GM18508 (cell line): ENCODE measurements around the gene RNU6-8.

Experiments used
- ATAC-seq: cut with Tn5 transposase; IDR thresholded peaks from one replicate; pipeline ENCODE4 v1.9.1; 2021; ENCODE audit warnings: moderate number of reproducible peaks; ENCODE audit not compliant: insufficient read depth, unreplicated experiment

The RNU6-8 gene

DNA sequence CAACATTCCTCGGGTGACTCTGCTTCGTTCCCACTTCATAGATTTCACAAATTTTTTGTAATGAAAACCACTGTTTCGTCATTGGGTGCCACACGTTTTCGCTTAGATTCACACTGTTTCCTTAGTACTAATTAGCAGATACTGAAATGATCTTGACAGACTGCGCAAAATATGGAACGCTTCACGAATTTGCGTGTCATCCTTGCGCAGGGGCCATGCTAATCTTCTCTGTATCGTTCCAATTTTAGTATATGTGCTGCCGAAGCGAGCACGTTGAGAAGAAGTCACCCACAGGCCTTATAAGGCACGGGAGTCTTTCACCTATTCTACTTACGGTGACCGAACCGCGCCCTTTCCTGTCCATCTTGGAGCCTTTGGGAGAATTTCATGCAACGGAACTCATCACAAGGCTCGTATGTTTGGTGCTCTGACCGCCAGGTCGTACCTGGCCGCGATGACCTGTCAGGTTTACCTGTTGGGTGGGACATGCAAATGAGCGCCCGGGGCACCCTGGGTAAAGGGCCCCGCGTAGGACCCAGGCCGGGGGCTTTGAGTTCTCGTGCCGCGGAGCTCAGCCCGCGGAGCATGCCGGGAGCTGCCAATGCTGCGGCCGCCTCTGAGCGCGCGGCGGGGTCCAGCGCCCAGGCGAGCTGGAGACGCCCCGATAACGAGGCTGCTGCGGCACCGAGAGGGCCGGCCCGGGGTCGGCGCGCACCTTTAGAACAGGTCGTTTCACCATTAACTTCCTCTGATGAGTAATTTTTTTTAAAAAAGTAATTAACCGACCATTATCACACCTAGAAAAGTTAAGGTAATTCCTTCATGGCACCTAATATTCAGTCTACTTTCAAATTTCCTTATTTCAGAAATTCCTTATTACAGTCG is at the start of gene RNU6-8:
Gene RNU6-8, minus strand, starts transcription at position 272 of the 885 bp plus-strand sequence.
- ATAC-seq: peak; percentile 31

DNA sequence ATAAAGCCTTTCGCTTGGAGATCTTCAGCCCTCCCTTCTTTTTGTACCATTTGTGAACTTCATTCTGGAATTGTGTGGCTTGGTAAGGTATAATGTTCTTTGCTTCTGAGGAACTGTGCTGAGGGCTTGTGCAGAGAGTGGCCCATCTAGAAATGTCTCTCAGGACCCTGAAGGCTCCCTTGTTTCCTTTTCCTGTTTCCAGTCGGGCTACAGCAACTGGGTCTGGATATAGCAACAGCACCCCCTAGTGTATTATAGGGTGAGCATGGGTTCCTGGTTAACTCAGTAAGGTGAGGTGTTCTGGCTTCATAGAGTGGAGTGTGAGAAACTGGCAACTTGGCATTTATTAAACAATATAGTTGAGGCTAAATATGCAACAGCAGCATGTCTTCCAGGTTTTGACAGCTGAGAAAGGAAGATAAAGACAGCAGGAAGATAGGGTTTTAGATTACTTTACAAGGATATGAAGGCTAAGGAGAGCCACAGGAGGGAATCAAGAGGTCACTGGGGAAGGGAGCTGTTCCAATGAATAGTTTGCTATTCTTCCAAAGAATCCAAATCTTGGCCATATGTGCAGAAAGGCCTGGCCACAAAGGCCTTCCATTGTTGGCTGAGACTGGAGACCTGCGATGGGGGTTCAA is 49.1 kb upstream of the RNU6-8 start:
- ATAC-seq: peak; percentile 60

DNA sequence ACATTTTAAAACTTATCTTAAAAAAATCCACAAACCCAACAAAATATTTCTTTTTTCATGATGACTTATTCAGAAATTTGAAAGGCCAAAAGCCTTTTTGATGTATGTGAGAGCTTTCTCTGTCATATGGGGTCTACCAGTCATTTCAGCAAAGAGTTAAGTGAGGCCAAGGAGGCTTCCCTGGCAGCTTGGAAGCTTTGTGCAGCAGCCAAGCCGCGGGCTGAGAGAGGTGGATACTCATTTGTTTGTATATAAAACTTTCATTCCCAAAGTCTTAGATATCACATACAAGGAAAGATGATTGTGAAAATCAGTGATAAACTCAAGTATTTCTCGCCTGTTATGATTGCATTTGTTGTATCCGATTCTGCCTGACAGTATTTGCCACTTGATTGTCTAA is 48.5 kb upstream of the RNU6-8 start:
- ATAC-seq: no peak

DNA sequence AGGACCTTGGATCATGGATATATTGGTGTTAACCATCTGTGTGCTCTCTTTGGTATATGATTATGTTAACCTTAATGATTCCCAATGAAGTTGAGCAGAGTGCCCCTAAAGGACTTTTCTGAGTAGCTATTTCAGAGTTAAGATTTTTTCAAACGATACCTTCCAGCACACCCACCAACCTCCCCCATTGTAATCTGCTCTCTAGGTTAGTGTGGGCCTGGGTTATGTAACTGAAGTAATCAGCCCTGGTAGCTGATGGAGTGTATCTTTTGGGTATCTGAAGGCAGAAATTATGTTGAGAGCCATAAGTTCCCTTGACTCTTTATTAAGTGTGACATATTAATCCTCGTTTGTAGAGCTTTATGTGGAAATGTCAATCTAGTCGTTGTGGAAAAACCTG is 47.6 kb upstream of the RNU6-8 start:
- ATAC-seq: no peak

DNA sequence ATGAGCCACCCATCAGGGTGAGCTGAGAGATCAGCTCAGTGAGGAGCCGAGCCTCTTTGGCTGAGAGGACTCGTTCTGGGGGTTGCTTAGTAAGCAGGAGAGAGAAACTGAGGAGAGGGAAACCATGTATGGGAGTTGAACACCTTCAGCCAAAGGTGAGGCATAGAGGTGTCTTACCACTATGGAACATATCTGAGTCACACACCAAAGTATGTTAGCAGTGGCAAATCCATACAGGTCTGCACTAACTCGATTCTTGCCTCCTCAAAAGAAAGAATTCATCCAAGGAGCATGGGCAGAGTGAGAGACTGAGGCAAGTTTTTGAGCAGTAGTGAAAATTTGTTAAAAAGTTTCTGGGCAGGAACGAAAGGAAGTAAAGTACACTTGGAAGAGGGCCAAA is 46.7 kb upstream of the RNU6-8 start:
- no peak for ATAC-seq

DNA sequence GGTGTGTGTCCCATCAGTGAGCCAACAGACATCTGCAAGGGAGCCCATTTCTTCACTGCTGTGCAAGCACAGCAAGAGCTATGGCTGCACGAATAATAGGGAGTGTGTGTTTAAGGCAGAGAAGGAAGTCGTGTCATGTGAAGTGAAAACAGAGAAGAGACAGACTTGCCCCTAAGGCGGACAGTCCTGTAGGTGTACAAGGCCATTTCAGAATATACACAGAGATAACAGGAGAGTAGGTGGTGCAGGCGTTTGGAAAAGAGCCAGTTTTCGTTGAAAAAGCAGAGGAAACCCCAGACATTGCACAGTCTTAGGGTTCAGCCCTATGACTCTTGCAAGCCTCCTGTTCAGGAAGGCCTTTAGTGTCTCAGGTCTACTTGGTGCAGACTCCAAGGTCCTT is 46.3 kb upstream of the RNU6-8 start:
- no peak for ATAC-seq

DNA sequence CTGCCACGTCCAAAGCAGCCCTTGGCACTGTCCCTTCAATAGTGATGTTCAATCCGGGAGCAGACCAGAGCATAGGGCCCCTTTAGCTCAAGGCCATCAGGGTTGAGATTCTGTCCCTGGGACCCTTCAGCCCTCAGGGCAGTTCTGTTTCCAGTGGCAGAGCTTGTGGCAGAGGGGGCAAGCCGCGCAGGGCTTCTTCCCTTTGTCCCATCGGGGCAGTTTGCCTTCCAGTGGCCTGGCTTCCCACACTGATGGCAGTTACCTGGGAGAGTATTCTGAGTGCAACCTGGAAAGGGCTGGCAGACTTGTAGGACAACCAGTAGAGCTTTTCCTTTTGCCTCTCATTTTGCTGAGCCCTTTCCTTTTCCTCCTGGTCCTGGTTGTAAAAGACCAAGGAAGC is 43.7 kb upstream of the RNU6-8 start:
- ATAC-seq: no peak

DNA sequence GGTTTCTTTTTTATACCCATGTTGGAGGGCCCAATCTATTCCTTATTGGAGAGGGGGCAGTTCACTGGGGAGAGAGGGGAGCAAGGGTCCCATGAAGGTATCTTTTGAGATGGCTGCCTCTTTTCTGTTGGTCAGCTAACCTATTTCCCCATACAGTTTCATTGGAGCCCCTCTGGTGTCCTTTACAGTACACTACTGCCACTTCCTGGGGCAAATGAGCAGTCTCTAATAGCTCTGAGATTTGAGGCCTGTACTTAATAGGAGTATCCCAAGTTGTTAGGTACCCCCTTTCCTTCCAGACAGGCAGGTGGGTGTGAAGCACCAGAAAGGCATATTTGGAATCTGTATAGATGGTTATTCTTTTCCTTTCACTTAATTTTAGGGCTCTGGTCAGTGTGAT is 41.3 kb upstream of the RNU6-8 start:
- no peak for ATAC-seq

DNA sequence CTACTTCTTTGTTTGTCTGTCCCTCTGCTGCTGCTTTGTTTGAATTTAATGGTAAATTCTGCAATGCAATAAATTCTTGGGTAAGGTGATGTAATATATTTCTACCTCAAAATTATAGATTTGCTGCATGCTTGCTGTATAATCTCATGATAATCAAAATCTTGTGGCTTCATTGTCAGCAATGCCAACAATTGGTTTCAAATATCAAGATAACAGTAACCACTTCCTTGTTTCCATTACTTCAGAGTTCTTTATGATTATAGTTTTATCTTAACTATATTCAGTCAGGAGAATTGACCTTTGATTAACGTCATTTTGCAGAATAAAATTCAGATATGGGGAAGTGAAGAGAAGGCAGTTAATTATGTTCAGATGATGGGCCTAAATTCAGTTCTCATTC is 30.2 kb upstream of the RNU6-8 start:
- ATAC-seq: no peak

DNA sequence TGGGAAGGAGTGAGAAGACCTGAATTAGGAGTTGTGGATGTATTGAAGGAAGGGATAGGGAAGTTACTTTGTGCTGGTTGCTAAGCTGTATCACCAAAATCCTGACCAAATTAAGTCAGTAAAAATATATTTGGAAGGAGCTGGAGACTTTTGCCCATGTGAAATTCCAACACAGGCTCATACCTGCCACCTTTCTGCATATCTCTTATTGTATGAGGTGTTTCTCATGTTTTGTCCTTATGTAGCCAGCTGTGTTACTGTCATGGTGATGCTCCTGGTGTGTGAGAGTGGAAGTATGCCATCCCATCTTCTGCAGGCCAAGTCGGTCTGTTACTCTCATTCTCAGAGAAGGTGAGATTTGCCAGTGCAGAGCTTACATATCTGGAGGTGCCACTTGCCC is 29.4 kb upstream of the RNU6-8 start:
- no peak for ATAC-seq

DNA sequence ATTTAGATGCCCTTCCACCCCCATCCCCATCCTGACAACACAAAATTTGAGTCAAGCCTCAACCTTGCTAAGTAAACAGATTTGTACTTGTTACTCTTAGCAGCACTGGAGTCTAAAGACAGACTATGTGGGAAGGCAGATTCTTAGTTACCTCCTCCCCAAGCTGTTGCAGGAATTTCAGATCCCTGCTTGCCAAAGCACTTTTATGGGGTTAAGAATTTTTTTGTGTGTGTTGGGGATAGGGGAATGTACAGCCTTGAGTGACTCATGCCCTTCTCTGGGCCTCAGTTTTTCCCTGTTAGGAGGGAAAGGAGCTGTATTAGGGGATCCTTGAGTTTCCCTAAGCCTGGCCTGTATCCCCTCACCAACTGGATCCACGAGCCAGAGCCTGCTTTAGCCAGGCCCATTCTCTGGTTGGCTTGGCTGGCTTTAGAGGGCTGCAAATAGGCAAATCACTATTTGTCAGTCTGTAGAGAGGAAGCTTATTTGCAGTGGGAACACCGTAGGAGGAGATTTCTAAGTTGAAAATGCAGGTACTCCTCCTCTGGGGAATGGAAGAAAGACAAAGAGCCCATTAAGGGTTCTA is 27.7 kb upstream of the RNU6-8 start:
- ATAC-seq: no peak

DNA sequence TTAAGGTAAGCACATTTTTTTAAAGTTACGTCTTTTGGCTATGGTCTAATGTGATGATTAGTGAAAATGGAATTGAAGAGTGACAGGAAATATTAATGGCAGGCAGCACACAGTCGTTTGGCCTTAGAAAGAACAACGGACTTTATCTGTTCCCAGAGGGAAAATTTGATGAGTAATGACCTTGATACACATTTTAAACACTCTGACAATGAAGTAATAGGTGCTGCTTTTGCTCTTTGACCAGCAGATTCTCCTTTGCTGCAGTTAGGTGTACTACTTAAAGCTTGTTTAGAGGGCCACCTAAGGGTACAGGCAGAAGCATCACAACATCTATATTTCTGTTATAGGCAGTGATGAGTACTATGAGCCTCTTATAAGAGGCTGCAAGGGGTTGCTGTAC is 27.1 kb upstream of the RNU6-8 start:
- ATAC-seq: no peak

DNA sequence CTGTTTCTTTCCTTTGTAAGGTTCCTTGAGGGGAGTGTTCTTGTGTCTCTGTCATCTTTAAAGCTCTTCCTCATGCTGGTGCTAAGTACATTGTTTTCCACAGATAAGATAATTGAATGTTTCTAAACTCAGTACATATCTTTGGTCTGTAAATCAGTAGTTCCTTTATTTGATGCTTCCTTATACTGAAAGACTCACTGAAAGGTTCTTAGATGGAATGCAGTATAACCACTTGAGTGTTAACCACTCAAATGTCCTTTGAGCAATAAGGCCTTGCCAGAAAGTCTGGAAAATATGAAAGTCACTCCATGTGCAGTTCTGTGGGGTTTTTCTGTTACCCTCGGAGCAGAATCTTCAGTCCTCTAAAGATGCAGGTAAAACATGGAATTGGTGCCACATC is 23.0 kb upstream of the RNU6-8 start:
- ATAC-seq: no peak

DNA sequence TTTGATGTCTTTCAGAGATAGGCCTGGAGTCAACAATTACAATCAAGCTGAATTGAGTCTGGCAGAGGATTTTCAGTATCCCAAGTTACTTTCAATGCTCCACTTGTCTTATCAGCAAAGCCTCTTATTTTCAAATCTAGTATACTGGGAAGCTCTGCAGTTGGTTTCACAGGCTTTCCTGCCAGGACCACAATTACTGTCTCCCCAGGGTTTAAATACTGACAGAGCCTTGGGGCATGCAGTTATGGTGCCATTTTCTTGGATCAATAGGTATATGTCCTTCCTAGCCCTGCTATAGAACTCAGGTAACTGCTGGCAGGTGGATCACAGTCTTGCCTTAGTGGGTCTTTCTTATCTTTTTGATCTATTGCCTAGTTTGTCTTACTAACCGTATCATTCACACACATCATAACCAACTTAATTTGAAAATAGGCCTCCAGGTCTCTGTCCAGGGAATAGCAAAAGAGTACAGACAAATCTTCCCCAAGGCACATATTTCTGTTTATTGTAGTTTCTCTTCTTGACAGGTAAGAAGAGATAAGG is 22.4 kb upstream of the RNU6-8 start:
- ATAC-seq: no peak

DNA sequence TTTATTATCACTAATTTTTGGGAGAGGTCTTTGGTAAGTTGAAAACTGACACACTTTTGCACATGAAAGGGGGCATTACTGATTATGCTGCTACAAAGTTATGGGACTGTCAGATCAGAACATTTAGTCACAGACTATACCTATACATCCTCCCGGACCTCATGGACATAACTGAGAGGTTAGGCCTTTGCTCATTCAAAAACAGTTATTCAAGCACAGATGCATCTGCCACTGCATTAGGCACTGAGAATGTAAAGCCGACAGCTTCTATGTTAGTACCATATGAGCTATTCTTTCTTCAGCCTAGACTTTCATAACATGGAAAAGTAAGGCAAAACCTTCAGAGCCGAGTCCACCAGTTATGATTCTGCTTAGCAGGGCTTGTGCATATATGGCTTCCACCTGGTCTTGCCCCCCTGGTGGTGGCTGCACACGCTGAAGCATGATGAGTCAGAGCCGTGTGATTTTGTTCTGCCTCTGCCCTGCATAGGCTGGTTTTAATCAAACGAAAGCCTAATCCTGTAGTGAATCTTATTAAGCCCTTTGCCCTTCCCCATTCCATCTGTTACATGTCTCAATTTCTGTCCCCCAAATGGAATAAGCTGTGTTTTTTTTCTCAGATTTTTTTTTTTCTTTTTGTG is 21.8 kb upstream of the RNU6-8 start:
- ATAC-seq: no peak

DNA sequence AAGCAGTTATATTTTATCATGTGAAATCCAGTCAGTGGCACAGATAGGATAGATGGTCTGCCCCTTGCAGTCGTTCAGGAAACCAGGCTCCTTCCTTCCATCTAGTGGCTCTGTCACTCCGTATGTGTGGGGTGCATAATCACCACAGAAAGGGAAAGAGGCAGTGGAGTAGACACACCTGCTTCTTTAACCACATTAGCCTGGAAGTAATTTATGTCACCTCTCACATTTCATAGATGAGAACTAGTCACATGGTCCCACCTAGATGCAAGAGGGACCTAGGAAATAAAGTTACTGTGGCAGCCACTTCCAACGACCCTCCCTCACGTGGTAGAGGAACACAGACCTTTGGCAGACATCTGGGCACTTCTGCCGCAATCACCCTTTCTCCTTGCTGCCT is 14.2 kb upstream of the RNU6-8 start:
- no peak for ATAC-seq

DNA sequence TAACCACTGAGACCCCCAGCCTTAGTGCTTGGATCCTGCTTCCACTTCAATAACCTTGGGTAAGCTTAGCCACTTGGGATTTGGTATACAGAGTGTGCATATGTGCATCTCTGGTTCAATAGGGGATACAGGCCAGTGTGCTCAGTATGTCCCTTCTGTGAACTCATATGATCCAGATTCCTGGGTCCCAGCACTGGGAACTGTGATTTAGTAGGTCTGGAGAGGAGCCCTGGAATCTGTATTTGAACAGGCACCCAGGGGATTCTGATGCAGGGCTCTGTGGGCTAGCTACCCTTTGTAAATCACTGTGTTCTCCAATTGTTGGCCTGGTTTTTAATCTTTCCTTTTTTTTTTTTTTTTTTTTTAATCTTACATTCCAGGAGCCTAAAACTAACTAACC is 9.8 kb upstream of the RNU6-8 start:
- ATAC-seq: no peak

DNA sequence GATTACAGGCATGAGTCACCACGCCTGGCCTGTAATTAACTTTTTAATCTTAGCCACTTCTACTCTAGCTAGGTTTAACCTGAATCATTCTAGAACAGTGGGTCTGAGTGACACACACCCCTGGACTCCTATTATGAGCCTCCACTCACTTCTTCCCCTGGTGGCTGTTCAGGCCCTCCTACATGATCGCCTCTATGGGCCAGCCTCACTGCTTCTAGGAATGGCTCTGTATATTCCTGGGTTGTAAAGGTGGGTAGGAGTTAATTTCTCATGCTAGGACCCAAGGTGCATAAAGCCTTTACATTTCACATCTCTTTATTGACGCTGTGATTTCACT is 8.0 kb upstream of the RNU6-8 start:
- no peak for ATAC-seq

DNA sequence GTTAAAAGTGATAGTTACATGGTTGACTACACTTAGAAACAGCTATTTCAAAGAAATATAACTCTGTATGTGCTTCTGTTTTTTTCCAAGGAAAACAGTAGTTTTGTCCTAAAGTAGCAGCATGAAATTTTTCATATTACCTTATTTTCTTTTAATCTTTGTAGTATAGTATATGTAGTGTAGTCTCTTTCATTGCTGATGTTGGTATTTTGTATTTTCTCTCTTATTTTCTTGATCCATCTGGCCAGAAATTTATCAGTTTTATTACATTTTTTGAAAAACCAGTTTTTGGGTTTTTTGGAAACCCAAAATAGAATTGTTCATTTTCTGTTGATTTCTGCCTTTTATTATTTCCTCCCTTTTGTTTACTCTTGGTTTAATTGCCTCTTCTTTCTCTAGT is 6.4 kb upstream of the RNU6-8 start:
- no peak for ATAC-seq

DNA sequence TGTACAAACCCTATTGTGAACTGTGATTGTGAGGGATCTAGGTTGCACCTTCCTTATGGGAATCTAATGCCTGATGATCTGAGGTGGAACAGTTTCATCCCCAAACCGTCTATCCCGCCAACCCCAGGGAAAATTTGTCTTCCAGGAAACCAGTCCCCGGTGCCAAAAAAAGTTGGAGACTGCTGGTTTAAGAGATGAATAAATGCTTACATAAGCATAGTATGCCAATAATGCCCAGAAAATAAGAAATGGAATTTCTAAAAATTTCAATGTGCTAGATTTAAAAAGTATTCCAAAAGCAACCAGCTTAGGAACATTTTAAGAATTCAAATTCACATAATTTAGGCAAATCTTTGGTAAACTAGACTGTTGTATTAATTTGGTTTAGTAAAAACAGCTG is 5.4 kb upstream of the RNU6-8 start:
- no peak for ATAC-seq

DNA sequence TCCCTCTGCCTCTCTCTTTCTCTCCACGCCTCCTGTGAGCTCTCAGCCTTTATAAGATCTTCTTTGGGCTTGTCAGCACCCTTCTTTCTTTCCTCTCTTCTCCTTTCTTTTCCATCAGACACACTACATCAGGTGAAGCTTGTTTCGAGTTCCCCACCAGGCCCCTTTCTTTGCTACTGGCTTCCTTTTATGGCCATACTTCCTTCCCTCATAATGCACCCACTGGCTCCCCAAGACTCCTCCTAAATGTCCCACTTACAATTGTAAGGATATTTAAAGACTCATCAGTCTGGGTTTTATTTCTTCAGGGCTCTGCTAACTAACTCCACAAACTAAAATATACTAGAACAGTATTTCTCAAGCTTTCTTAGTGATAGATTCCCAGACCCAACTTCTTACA is 3.5 kb upstream of the RNU6-8 start:
- ATAC-seq: no peak
